ENCODE measurements around the gene UACA.

The UACA gene

GRCh38 chr15:70652341-70652740 is 111.0 kb downstream of the UACA start:
- Mint-ChIP-seq H3K36me3 (ENCODE audit: low read depth) (no peaks in the 10 kb centered on the region), H3K27me3 (peaks cover 3% of the 10 kb centered on the region), H3K4me3 (no peak overlapping the region), H3K9me3 (no peaks in the 10 kb centered on the region), H3K4me1 (ENCODE audit: low read depth) (no peaks in the 10 kb centered on the region), H3K27ac (no peak overlapping the region)

- Mint-ChIP-seq H3K27me3 (peaks cover 3% of the 10 kb centered on the region), H3K27ac (no peak overlapping the region), H3K9me3 (no peaks in the 10 kb centered on the region), H3K4me3 (no peak overlapping the region), H3K4me1 (ENCODE audit: low read depth) (no peaks in the 10 kb centered on the region), H3K36me3 (ENCODE audit: low read depth) (no peaks in the 10 kb centered on the region)
Observed at GRCh38 chr15:70651303-70651845, 112.0 kb downstream of the UACA start.

- H3K36me3 Mint-ChIP-seq (ENCODE audit: low read depth), result no peaks in the 10 kb centered on the region
- no peaks in the 10 kb centered on the region for H3K4me1 Mint-ChIP-seq (ENCODE audit: low read depth)
- H3K9me3 Mint-ChIP-seq, result no peaks in the 10 kb centered on the region
- no peak overlapping the region for H3K27ac Mint-ChIP-seq
- peaks cover 6% of the 10 kb centered on the region for H3K27me3 Mint-ChIP-seq
- H3K4me3 Mint-ChIP-seq, result no peak overlapping the region
Observed at GRCh38 chr15:70650567-70651302, 112.6 kb downstream of the UACA start.

- Mint-ChIP-seq H3K36me3 (ENCODE audit: low read depth) (no peaks in the 10 kb centered on the region), H3K4me3 (no peak overlapping the region), H3K9me3 (no peaks in the 10 kb centered on the region), H3K27ac (no peak overlapping the region), H3K4me1 (ENCODE audit: low read depth) (no peaks in the 10 kb centered on the region), H3K27me3 (peaks cover 16% of the 10 kb centered on the region)
Observed at GRCh38 chr15:70647396-70647795, 116.0 kb downstream of the UACA start.

GRCh38 chr15:70646169-70646568 is 117.2 kb downstream of the UACA start:
- no peak overlapping the region for H3K4me3 Mint-ChIP-seq
- no peaks in the 10 kb centered on the region for H3K4me1 Mint-ChIP-seq (ENCODE audit: low read depth)
- no peak overlapping the region for H3K27ac Mint-ChIP-seq
- no peaks in the 10 kb centered on the region for H3K36me3 Mint-ChIP-seq (ENCODE audit: low read depth)
- H3K9me3 Mint-ChIP-seq, result no peaks in the 10 kb centered on the region
- peaks cover 18% of the 10 kb centered on the region for H3K27me3 Mint-ChIP-seq

- Mint-ChIP-seq H3K27ac (no peak overlapping the region), H3K36me3 (ENCODE audit: low read depth) (no peaks in the 10 kb centered on the region), H3K9me3 (no peaks in the 10 kb centered on the region), H3K27me3 (peaks cover 16% of the 10 kb centered on the region), H3K4me3 (no peak overlapping the region), H3K4me1 (ENCODE audit: low read depth) (no peaks in the 10 kb centered on the region)
Observed at GRCh38 chr15:70643783-70644125, 119.6 kb downstream of the UACA start.

- Mint-ChIP-seq H3K27me3 (peaks cover 16% of the 10 kb centered on the region), H3K4me1 (ENCODE audit: low read depth) (no peaks in the 10 kb centered on the region), H3K9me3 (no peaks in the 10 kb centered on the region)
Observed at GRCh38 chr15:70643106-70643782, 120.1 kb downstream of the UACA start.

GRCh38 chr15:70636540-70637165 is 126.7 kb downstream of the UACA start:
- Mint-ChIP-seq H3K27me3 (peaks cover 14% of the 10 kb centered on the region), H3K4me1 (ENCODE audit: low read depth) (peaks cover 3% of the 10 kb centered on the region), H3K9me3 (no peaks in the 10 kb centered on the region), H3K27ac (no peak overlapping the region), H3K36me3 (ENCODE audit: low read depth) (no peaks in the 10 kb centered on the region), H3K4me3 (no peak overlapping the region)

More at GRCh38 chr15:70643106-70643782, 120.1 kb downstream of the UACA start:
- Mint-ChIP-seq H3K36me3 (ENCODE audit: low read depth) (no peaks in the 10 kb centered on the region), H3K4me3 (no peak overlapping the region), H3K27ac (no peak overlapping the region)

- H3K4me3 Mint-ChIP-seq, result no peak overlapping the region
- no peak overlapping the region for H3K27ac Mint-ChIP-seq
- H3K9me3 Mint-ChIP-seq, result no peaks in the 10 kb centered on the region
- no peaks in the 10 kb centered on the region for H3K36me3 Mint-ChIP-seq (ENCODE audit: low read depth)
- H3K27me3 Mint-ChIP-seq, result peaks cover 14% of the 10 kb centered on the region
- peaks cover 3% of the 10 kb centered on the region for H3K4me1 Mint-ChIP-seq (ENCODE audit: low read depth)
Observed at GRCh38 chr15:70635895-70636294, 127.5 kb downstream of the UACA start.

- Mint-ChIP-seq H3K9me3 (no peaks in the 10 kb centered on the region), H3K27ac (no peak overlapping the region), H3K4me1 (ENCODE audit: low read depth) (peaks cover 3% of the 10 kb centered on the region), H3K4me3 (no peak overlapping the region), H3K27me3 (peaks cover 14% of the 10 kb centered on the region), H3K36me3 (ENCODE audit: low read depth) (no peaks in the 10 kb centered on the region)
Observed at GRCh38 chr15:70633991-70634390, 129.4 kb downstream of the UACA start.

- Mint-ChIP-seq H3K4me3 (no peak overlapping the region), H3K4me1 (ENCODE audit: low read depth) (peaks cover 3% of the 10 kb centered on the region), H3K9me3 (no peaks in the 10 kb centered on the region), H3K27me3 (peaks cover 14% of the 10 kb centered on the region), H3K27ac (no peak overlapping the region), H3K36me3 (ENCODE audit: low read depth) (no peaks in the 10 kb centered on the region)
Observed at GRCh38 chr15:70633103-70633831, 130.1 kb downstream of the UACA start.

- Mint-ChIP-seq H3K4me3 (no peak overlapping the region), H3K36me3 (ENCODE audit: low read depth) (no peaks in the 10 kb centered on the region), H3K27me3 (peaks cover 14% of the 10 kb centered on the region), H3K4me1 (ENCODE audit: low read depth) (peaks cover 3% of the 10 kb centered on the region), H3K9me3 (no peaks in the 10 kb centered on the region), H3K27ac (no peak overlapping the region)
Observed at GRCh38 chr15:70632491-70633102, 130.8 kb downstream of the UACA start.

- no peaks in the 10 kb centered on the region for H3K36me3 Mint-ChIP-seq (ENCODE audit: low read depth)
- peaks cover 3% of the 10 kb centered on the region for H3K4me1 Mint-ChIP-seq (ENCODE audit: low read depth)
- no peak overlapping the region for H3K4me3 Mint-ChIP-seq
- no peak overlapping the region for H3K27ac Mint-ChIP-seq
- no peaks in the 10 kb centered on the region for H3K9me3 Mint-ChIP-seq
- H3K27me3 Mint-ChIP-seq, result peaks cover 14% of the 10 kb centered on the region
Observed at GRCh38 chr15:70632079-70632478, 131.3 kb downstream of the UACA start.

- Mint-ChIP-seq H3K4me1 (ENCODE audit: low read depth) (no peaks in the 10 kb centered on the region), H3K4me3 (no peak overlapping the region), H3K27me3 (peaks cover 9% of the 10 kb centered on the region), H3K27ac (no peak overlapping the region), H3K9me3 (no peaks in the 10 kb centered on the region), H3K36me3 (ENCODE audit: low read depth) (no peaks in the 10 kb centered on the region)
Observed at GRCh38 chr15:70629735-70630273, 133.6 kb downstream of the UACA start.
